ENCODE data around the gene C19orf85.

DNA sequence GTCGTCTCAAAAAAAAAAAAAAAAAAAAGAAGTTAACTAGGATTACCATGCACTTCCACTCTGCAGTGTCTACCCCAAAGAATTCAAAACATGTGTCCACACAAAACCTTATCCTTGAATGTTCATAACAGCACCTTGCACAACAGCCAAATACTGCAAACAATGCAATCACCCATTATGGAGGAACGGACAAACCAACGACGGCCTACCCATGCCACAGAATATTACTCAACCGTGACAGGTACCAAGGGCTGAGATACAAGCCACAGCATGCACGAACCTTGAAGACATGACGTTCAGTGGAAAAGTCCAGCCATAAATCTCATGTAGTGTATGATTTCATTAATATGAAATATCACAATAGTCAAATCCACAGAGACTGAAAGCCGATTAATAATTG, 18.5 kb downstream of the C19orf85 start:
- TF ChIP-seq CTCF (IDR thresholded peaks at IDR 0.05) (no peak), POLR2A (IDR thresholded peaks at IDR 0.05) (no peak)

Data from tibial nerve (tissue), 3 donors.